H1 (cell line): ENCODE results near the gene CUTA. TPM values are rescaled to one million over a fixed set of nuclear protein-coding genes. Genes with fewer than 3 reads are reported as not detected.

Experiments
- CTCF ChIA-PET: fragments of 300-600 bp; sonication (Branson Sonifier 250); formaldehyde crosslinking; loops from one replicate; lab custom pipeline; 2021; ENCODE audit not compliant: partially characterized antibody; lab: Charles Lee
- POLR2A ChIA-PET: fragments of 300-600 bp; sonication (Branson Sonifier 250); formaldehyde crosslinking; loops from one replicate; lab custom pipeline; 2021; ENCODE audit warnings: inconsistent platforms; ENCODE audit not compliant: partially characterized antibody; lab: Charles Lee
- DNase-seq, 2 experiments: peaks; one replicate each; pipeline versions ENCODE4 v3.0.0 to v3.0.0-alpha.2; 2010 to 2022; ENCODE audit warnings: low spot score in 2 of 2, low read depth in 1 of 2, mixed read lengths in 1 of 2
- FAIRE-seq: peaks from 2 replicates; lab custom pipeline; 2011; peaks lifted over from hg19 to GRCh38; lab: Jason Lieb, UNC
- H2AFZ ChIP-seq: 2 replicates; pipeline ENCODE4 v1.8.1; 2012; ENCODE audit warnings: low read length, inconsistent platforms
- H2AK5ac ChIP-seq: 2 replicates; pipeline ENCODE4 v1.6.1; 2013; ENCODE audit warnings: low read depth, low read length
- H2BK120ac ChIP-seq: replicated peaks from 2 replicates; pipeline ENCODE3; 2013; ENCODE audit warnings: low read depth, low read length, inconsistent platforms
- H2BK12ac ChIP-seq: 2 replicates; pipeline ENCODE4 v1.6.1; 2013; ENCODE audit warnings: low read depth, low read length
- H2BK15ac ChIP-seq: 2 replicates; pipeline ENCODE4 v1.6.1; 2013; ENCODE audit warnings: low read length
- H2BK20ac ChIP-seq: 2 replicates; pipeline ENCODE4 v1.6.1; 2013; ENCODE audit warnings: low read length
- H2BK5ac ChIP-seq: 2 replicates; pipeline ENCODE4 v1.6.1; 2013; ENCODE audit warnings: low read depth, low read length
- H3K14ac ChIP-seq: 2 replicates; pipeline ENCODE4 v1.6.1; 2013; ENCODE audit warnings: inconsistent platforms; ENCODE audit not compliant: insufficient read length
- H3K18ac ChIP-seq: 2 replicates; pipeline ENCODE4 v1.6.1; 2013; ENCODE audit warnings: low read length; ENCODE audit errors: extremely low read depth
- H3K23ac ChIP-seq: 2 replicates; pipeline ENCODE4 v1.6.1; 2013; ENCODE audit warnings: inconsistent platforms; ENCODE audit not compliant: insufficient read length
- H3K23me2 ChIP-seq: 2 replicates; pipeline ENCODE4 v1.6.1; 2013; ENCODE audit warnings: low read depth, low read length
- H3K27ac ChIP-seq: 2 replicates; pipeline ENCODE4 v1.6.1; 2011; ENCODE audit warnings: low read depth, low read length, inconsistent platforms
- H3K27me3 ChIP-seq, 4 experiments: replicated peaks in 1 of 4; 1 replicate in 1 of 4; 2 replicates in 3 of 4; pipeline versions ENCODE4 v1.6.1 to v1.8.1; 2011 to 2013; ENCODE audit warnings: low read length in 3 of 4, mild to moderate bottlenecking in 3 of 4, inconsistent platforms in 2 of 4, mixed read lengths in 2 of 4, moderate library complexity in 1 of 4; ENCODE audit not compliant: control insufficient read depth in 3 of 4, insufficient read depth in 3 of 4; ENCODE audit errors: extremely low read depth in 1 of 4
- H3K36me3 ChIP-seq, 4 experiments: 2 replicates each; pipeline versions ENCODE4 v1.6.1 to v1.8.1; 2011 to 2013; ENCODE audit warnings: mild to moderate bottlenecking in 4 of 4, low read length in 3 of 4, moderate library complexity in 2 of 4, control low read depth in 1 of 4, inconsistent platforms in 1 of 4; ENCODE audit not compliant: insufficient read depth in 4 of 4, control insufficient read depth in 2 of 4
- H3K4ac ChIP-seq: replicated peaks from 2 replicates; pipeline ENCODE3; 2013; ENCODE audit warnings: low read length, low read depth, mixed read lengths, inconsistent platforms; ENCODE audit not compliant: insufficient read length
- H3K4me1 ChIP-seq, 4 experiments: replicated peaks in 1 of 4; 1 replicate in 1 of 4; 2 replicates in 3 of 4; pipeline versions ENCODE4 v1.6.1 to v1.8.1; 2011 to 2013; ENCODE audit warnings: low read length in 3 of 4, inconsistent platforms in 2 of 4, mixed read lengths in 1 of 4; ENCODE audit not compliant: insufficient read depth in 4 of 4, control insufficient read depth in 3 of 4
- H3K4me2 ChIP-seq, 2 experiments: 2 replicates each; pipeline versions ENCODE4 v1.6.1 to v1.8.1; 2011 to 2013; ENCODE audit warnings: low read depth in 2 of 2, low read length in 2 of 2, control low read depth in 1 of 2, inconsistent platforms in 1 of 2, mild to moderate bottlenecking in 1 of 2; ENCODE audit not compliant: insufficient read depth in 1 of 2
- H3K4me3 ChIP-seq, 4 experiments: fragments of 200-600, 300-600 bp in 1 of 4; sonication (generic), shearing (Covaris generic), sonication (Bioruptor Twin) in 1 of 4; 2 replicates each; pipeline versions ENCODE4 v1.5.1 to v1.8.1; 2011 to 2016; ENCODE audit warnings: low read length in 4 of 4, low read depth in 3 of 4, control low read depth in 2 of 4, inconsistent platforms in 2 of 4, mild to moderate bottlenecking in 2 of 4, mixed read lengths in 1 of 4, moderate library complexity in 1 of 4; ENCODE audit not compliant: insufficient read depth in 2 of 4; ENCODE audit errors: extremely low read depth in 1 of 4
- H3K56ac ChIP-seq: replicated peaks from 2 replicates; pipeline ENCODE3; 2013; ENCODE audit warnings: low read depth, mild to moderate bottlenecking, mixed read lengths, low read length, inconsistent platforms; ENCODE audit not compliant: insufficient read length
- H3K79me1 ChIP-seq: 2 replicates; pipeline ENCODE4 v1.6.1; 2013; ENCODE audit warnings: low read depth, low read length, control low read depth
- H3K79me2 ChIP-seq, 2 experiments: 2 replicates each; pipeline versions ENCODE4 v1.6.1 to v1.8.1; 2012 to 2013; ENCODE audit warnings: low read length in 2 of 2, mild to moderate bottlenecking in 2 of 2, inconsistent platforms in 1 of 2; ENCODE audit not compliant: insufficient read depth in 2 of 2, control insufficient read depth in 1 of 2
- H3K9ac ChIP-seq, 4 experiments: replicated peaks in 1 of 4; 1 replicate in 1 of 4; 2 replicates in 3 of 4; pipeline versions ENCODE4 v1.6.1 to v1.8.1; 2011 to 2013; ENCODE audit warnings: low read depth in 3 of 4, low read length in 3 of 4, control low read depth in 2 of 4, mild to moderate bottlenecking in 2 of 4, moderate library complexity in 2 of 4, inconsistent platforms in 1 of 4; ENCODE audit errors: extremely low read depth in 1 of 4
- H3K9me3 ChIP-seq, 2 experiments: 2 replicates each; pipeline versions ENCODE4 v1.6.1 to v1.8.1; 2012 to 2013; ENCODE audit warnings: mild to moderate bottlenecking in 2 of 2, moderate library complexity in 2 of 2, control low read depth in 1 of 2, inconsistent platforms in 1 of 2, low read depth in 1 of 2, low read length in 1 of 2, mixed read lengths in 1 of 2; ENCODE audit not compliant: insufficient read depth in 2 of 2
- H4K20me1 ChIP-seq, 2 experiments: replicated peaks in 1 of 2; 2 replicates each; pipeline versions ENCODE3 to v1.8.1; 2011 to 2013; ENCODE audit warnings: inconsistent platforms in 2 of 2, low read length in 2 of 2, mild to moderate bottlenecking in 1 of 2; ENCODE audit not compliant: insufficient read depth in 2 of 2, control insufficient read depth in 1 of 2
- H4K5ac ChIP-seq: 2 replicates; pipeline ENCODE4 v1.6.1; 2013; ENCODE audit warnings: low read length, low read depth, mixed read lengths, inconsistent platforms; ENCODE audit not compliant: insufficient read length
- H4K8ac ChIP-seq: 2 replicates; pipeline ENCODE4 v1.8.0; 2013; ENCODE audit warnings: mild to moderate bottlenecking, moderate library complexity, low read length, inconsistent platforms; ENCODE audit not compliant: insufficient read depth; ENCODE audit errors: extremely low read depth
- H4K91ac ChIP-seq: replicated peaks from 2 replicates; pipeline ENCODE3; 2013; ENCODE audit warnings: low read length, mixed read lengths, inconsistent platforms; ENCODE audit not compliant: insufficient read length
- BACH1 ChIP-seq: IDR thresholded peaks from 2 replicates; pipeline ENCODE4 v1.6.1; 2012; ENCODE audit warnings: low read length, improper control_type of control experiment
- WGBS, 2 experiments: shearing (Covaris generic) in 1 of 2; methylation state at CpG; one replicate each; pipeline versions ENCODE4 v1.1.6 to v1.1.7; 2013 to 2015; ENCODE audit warnings: low lambda C conversion rate in 2 of 2, mixed read lengths in 2 of 2, inconsistent platforms in 1 of 2, low coverage in 1 of 2, missing lambda C conversion rate in 1 of 2; ENCODE audit not compliant: insufficient replicate concordance in 2 of 2, insufficient coverage in 1 of 2, insufficient read length in 1 of 2; ENCODE audit errors: extremely low coverage in 1 of 2, missing lambda C conversion rate in 1 of 2; 5-methylcytosine and 5-hydroxymethylcytosine counted together
- polyA plus RNA-seq, 7 experiments: library from polyadenylated mRNA; depleted of rRNA in 3 of 7; stranded (reverse) in 5 of 7; unstranded in 2 of 7; fragments of >200 nt in 5 of 7; fragments of 200-250 nt in 2 of 7; gene quantifications; 1 replicate in 5 of 7; 2 replicates in 1 of 7; 4 replicates in 1 of 7; pipeline versions ENCODE4 v1.2.1 to v1.2.3, GENCODE V29; 2011 to 2013; ENCODE audit warnings: missing spikeins in 2 of 7, mixed read lengths in 2 of 7
- total RNA-seq: library from RNA; stranded (reverse); fragmentation: NEBNext Ultra II Directional; extraction: Animal tissue kit (Norgen Biotek cat#: 25700); gene quantifications from 2 replicates; pipeline ENCODE4 v1.2.1, GENCODE V29; 2021

The CUTA gene
- total and polyA plus RNA-seq, 2 of the 8 experiments (the other 6 are each of a cell fraction or from before 2014, with no cell fraction given): 297 to 460 TPM

- DNase-seq: no peak
- Histone ChIP-seq H4K5ac (no peak overlapping the region), H3K27me3 (no peaks in the 10 kb centered on the region), H3K4me3 (peak overlapping the region; percentile 52 to 93 (median 88); a peak in 7 of 8 replicates), H2AFZ (no peak overlapping the region), H2BK20ac (no peak overlapping the region), H3K14ac (no peak overlapping the region), H3K18ac (no peak overlapping the region), H3K9ac (no peak overlapping the region; a peak in 2 of 7 replicates), H3K79me2 (peaks cover 0 to 13% of the 10 kb centered on the region in 2 experiments; a peak in 2 of 4 replicates), H3K56ac (no peak overlapping the region), H2BK15ac (no peak overlapping the region), H2BK120ac (no peak overlapping the region), H4K91ac (no peak overlapping the region), H2BK12ac (no peak overlapping the region), H3K23ac (no peak overlapping the region), H3K4me1 (peaks cover 0 to 5% (median 4%) of the 10 kb centered on the region in 4 experiments; a peak in 6 of 7 replicates), H3K4ac (no peak overlapping the region), H3K4me2 (peak overlapping the region; percentile 69 to 81), H3K79me1 (peaks cover 5% of the 10 kb centered on the region), H4K8ac (no peak overlapping the region), H4K20me1 (peaks cover 0 to 2% of the 10 kb centered on the region in 2 experiments), H3K27ac (no peak overlapping the region), H3K9me3 (no peaks in the 10 kb centered on the region), H2AK5ac (no peak overlapping the region), H3K23me2 (peaks cover 9% of the 10 kb centered on the region), H2BK5ac (no peak overlapping the region), H3K36me3 (peaks cover 22 to 48% (median 30%) of the 10 kb centered on the region in 4 experiments)
- CTCF ChIA-PET: interaction anchor here (0.9 kb wide), 1 partner anchor 21 kb away, joined by 3 read pairs; no protein-coding TSS in a partner anchor
- 80% methylated on average over 11 of the region's 12 CpGs; no CpG with 5 or more reads in 1 of the 2 experiments for WGBS, 2 experiments
- FAIRE-seq: no peak
- TF ChIP-seq BACH1: no peak
- POLR2A ChIA-PET: interaction anchor here (1.0 to 17.2 kb wide), 20 partner anchors 8 to 238 kb away, joined by 3 to 381 read pairs (median 5); partner anchors contain the start of genes B3GALT4, CUTA, KIFC1 and SYNGAP1
Measured at GRCh38 chr6:33453393-33454008, 35.6 kb upstream of the CUTA start.
